ENCODE results near the gene FMNL2.
A peak's percentile ranks its signal among the peaks of the same experiment; 100 is the strongest.

FMNL2 gene

GRCh38 chr2:152486737-152487400, 151.9 kb downstream of the FMNL2 start:
- DNase-seq, result no peak
- TF ChIP-seq POLR2A (IDR thresholded peaks at IDR 0.05; ENCODE audit: low read length) (no peak), GATA1 (IDR thresholded peaks at IDR 0.05; ENCODE audit: low read depth, low read length) (no peak)

GRCh38 chr2:152488075-152488474, 153.1 kb downstream of the FMNL2 start:
- DNase-seq, result no peak
- TF ChIP-seq POLR2A (IDR thresholded peaks at IDR 0.05; ENCODE audit: low read length), result no peak
- TF ChIP-seq GATA1 (IDR thresholded peaks at IDR 0.05; ENCODE audit: low read depth, low read length), result no peak

GRCh38 chr2:152489364-152489763, 154.4 kb downstream of the FMNL2 start:
- no peak for DNase-seq
- no peak for TF ChIP-seq POLR2A (IDR thresholded peaks at IDR 0.05; ENCODE audit: low read length)
- TF ChIP-seq GATA1 (IDR thresholded peaks at IDR 0.05; ENCODE audit: low read depth, low read length), result no peak

GRCh38 chr2:152490686-152491455, 155.9 kb downstream of the FMNL2 start:
- no peak for TF ChIP-seq GATA1 (IDR thresholded peaks at IDR 0.05; ENCODE audit: low read depth, low read length)
- TF ChIP-seq POLR2A (IDR thresholded peaks at IDR 0.05; ENCODE audit: low read length), result no peak

GRCh38 chr2:152492131-152492530, 157.2 kb downstream of the FMNL2 start:
- DNase-seq, result no peak
- TF ChIP-seq GATA1 (IDR thresholded peaks at IDR 0.05; ENCODE audit: low read depth, low read length), result no peak
- TF ChIP-seq POLR2A (IDR thresholded peaks at IDR 0.05; ENCODE audit: low read length), result no peak

More at GRCh38 chr2:152490686-152491455, 155.9 kb downstream of the FMNL2 start:
- DNase-seq, result no peak

- DNase-seq, result no peak
- no peak for TF ChIP-seq POLR2A (IDR thresholded peaks at IDR 0.05; ENCODE audit: low read length)
- TF ChIP-seq GATA1 (IDR thresholded peaks at IDR 0.05; ENCODE audit: low read depth, low read length), result no peak
Measured at GRCh38 chr2:152492911-152493310, 157.9 kb downstream of the FMNL2 start.

GRCh38 chr2:152493417-152493816, 158.4 kb downstream of the FMNL2 start:
- no peak for DNase-seq
- TF ChIP-seq GATA1 (IDR thresholded peaks at IDR 0.05; ENCODE audit: low read depth, low read length) (no peak), POLR2A (IDR thresholded peaks at IDR 0.05; ENCODE audit: low read length) (no peak)

- DNase-seq, result no peak
- TF ChIP-seq POLR2A (IDR thresholded peaks at IDR 0.05; ENCODE audit: low read length) (no peak), GATA1 (IDR thresholded peaks at IDR 0.05; ENCODE audit: low read depth, low read length) (no peak)
Measured at GRCh38 chr2:152493945-152494528, 159.1 kb downstream of the FMNL2 start.

- DNase-seq, result no peak
- no peak for TF ChIP-seq GATA1 (IDR thresholded peaks at IDR 0.05; ENCODE audit: low read depth, low read length)
- no peak for TF ChIP-seq POLR2A (IDR thresholded peaks at IDR 0.05; ENCODE audit: low read length)
Measured at GRCh38 chr2:152496371-152496770, 161.4 kb downstream of the FMNL2 start.

GRCh38 chr2:152497481-152498052, 162.6 kb downstream of the FMNL2 start:
- DNase-seq, result peak; percentile 49 to 63
- TF ChIP-seq POLR2A (IDR thresholded peaks at IDR 0.05; ENCODE audit: low read length), result no peak
- no peak for TF ChIP-seq GATA1 (IDR thresholded peaks at IDR 0.05; ENCODE audit: low read depth, low read length)

- no peak for DNase-seq
Measured at GRCh38 chr2:152499331-152499816, 164.4 kb downstream of the FMNL2 start.

GRCh38 chr2:152499896-152500735, 165.1 kb downstream of the FMNL2 start:
- no peak for DNase-seq

More at GRCh38 chr2:152499331-152499816, 164.4 kb downstream of the FMNL2 start:
- TF ChIP-seq POLR2A (IDR thresholded peaks at IDR 0.05; ENCODE audit: low read length), result no peak
- no peak for TF ChIP-seq GATA1 (IDR thresholded peaks at IDR 0.05; ENCODE audit: low read depth, low read length)

GRCh38 chr2:152500772-152501171, 165.8 kb downstream of the FMNL2 start:
- DNase-seq, result no peak
- TF ChIP-seq POLR2A (IDR thresholded peaks at IDR 0.05; ENCODE audit: low read length) (no peak), GATA1 (IDR thresholded peaks at IDR 0.05; ENCODE audit: low read depth, low read length) (no peak)

More at GRCh38 chr2:152499896-152500735, 165.1 kb downstream of the FMNL2 start:
- no peak for TF ChIP-seq GATA1 (IDR thresholded peaks at IDR 0.05; ENCODE audit: low read depth, low read length)
- TF ChIP-seq POLR2A (IDR thresholded peaks at IDR 0.05; ENCODE audit: low read length), result no peak

Data from erythroblast (primary cell).